PFSK-1 (cell line): ENCODE measurements around the gene C1orf87.

Source experiments
- POLR2AphosphoS5 ChIP-seq: IDR thresholded peaks from 2 replicates; pipeline ENCODE4 v1.6.1; 2012; ENCODE audit warnings: low read depth, mild to moderate bottlenecking, control low read depth, low read length, moderate library complexity
- REST ChIP-seq, 2 experiments: IDR thresholded peaks; 2 replicates each; pipeline versions ENCODE4 v1.6.1 to v1.8.0; 2011 to 2012; ENCODE audit warnings: low read depth in 2 of 2, low read length in 2 of 2, control low read depth in 1 of 2, inconsistent platforms in 1 of 2, mild to moderate bottlenecking in 1 of 2, moderate library complexity in 1 of 2; ENCODE audit not compliant: insufficient read depth in 1 of 2
- SIN3A ChIP-seq: IDR thresholded peaks from 2 replicates; pipeline ENCODE4 v1.6.1; 2012; ENCODE audit warnings: mild to moderate bottlenecking, low read length, moderate library complexity, borderline replicate concordance; ENCODE audit not compliant: insufficient read depth
- TAF1 ChIP-seq: IDR thresholded peaks from 2 replicates; pipeline ENCODE4 v1.6.1; 2012; ENCODE audit warnings: low read length, control low read depth, borderline replicate concordance; ENCODE audit not compliant: insufficient read depth

- TF ChIP-seq REST (IDR thresholded peaks at IDR 0.05; ENCODE audit: insufficient read depth in 1 of 2, low read depth in 2 of 2, low read length in 2 of 2) (no peak), POLR2AphosphoS5 (no peak), TAF1 (no peak), SIN3A (no peak)
Measured at GRCh38 chr1:59972216-59972927, 101.2 kb downstream of the C1orf87 start.
